SU-DHL-6 (cell line): ENCODE results near the gene DHRS11.

Source experiments
- EZH2phosphoT487 ChIP-seq: fragments of 200-600 bp; sonication (generic), shearing (Covaris generic); conservative IDR thresholded peaks from 2 replicates; pipeline ENCODE4 v1.6.1; 2018; ENCODE audit warnings: mild to moderate bottlenecking, antibody characterized with exemption, low read length, moderate library complexity, mixed read lengths
- TF ChIP-seq, protein P1 (sequence below): fragments of 200-600 bp; sonication (generic); IDR thresholded peaks from one replicate; pipeline ENCODE4 v1.5.1; 2017; ENCODE audit warnings: antibody characterized with exemption, mild to moderate bottlenecking, low read length, moderate library complexity; ENCODE audit not compliant: insufficient read depth, poor library complexity, severe bottlenecking

DNA sequence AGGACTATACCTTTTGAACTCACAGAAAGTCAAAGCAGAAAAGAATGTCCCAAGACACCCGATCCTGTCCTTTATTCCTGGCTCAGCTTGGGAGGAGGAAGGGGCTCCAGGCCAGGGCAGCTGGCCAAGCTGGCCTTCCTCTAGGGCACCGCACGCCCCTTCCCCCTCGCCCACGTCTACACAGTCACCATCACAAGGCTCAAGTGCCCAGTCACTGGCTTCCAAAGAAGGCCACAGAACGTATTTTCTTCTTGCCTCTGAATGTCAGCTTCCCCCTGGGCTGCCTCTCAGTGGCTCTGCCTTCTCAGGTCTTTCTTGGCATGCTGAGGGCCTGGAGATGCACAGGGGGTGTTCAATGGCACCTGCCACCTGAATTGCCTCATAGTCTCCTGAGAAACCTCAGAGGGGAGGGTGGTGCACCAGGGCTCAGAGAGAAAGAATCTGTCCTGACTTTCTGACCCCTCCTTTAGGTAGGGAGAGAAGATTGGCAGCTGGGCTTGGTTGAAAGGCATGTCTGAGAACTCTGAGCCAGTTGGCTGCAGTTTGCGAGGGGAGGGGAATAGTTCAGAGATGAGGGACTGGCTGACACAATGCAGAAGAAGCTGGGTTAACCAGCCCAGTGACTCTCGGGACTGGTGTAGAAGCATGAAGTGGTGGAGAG is 2.1 kb downstream of the DHRS11 start:
- TF ChIP-seq, protein P1, sequence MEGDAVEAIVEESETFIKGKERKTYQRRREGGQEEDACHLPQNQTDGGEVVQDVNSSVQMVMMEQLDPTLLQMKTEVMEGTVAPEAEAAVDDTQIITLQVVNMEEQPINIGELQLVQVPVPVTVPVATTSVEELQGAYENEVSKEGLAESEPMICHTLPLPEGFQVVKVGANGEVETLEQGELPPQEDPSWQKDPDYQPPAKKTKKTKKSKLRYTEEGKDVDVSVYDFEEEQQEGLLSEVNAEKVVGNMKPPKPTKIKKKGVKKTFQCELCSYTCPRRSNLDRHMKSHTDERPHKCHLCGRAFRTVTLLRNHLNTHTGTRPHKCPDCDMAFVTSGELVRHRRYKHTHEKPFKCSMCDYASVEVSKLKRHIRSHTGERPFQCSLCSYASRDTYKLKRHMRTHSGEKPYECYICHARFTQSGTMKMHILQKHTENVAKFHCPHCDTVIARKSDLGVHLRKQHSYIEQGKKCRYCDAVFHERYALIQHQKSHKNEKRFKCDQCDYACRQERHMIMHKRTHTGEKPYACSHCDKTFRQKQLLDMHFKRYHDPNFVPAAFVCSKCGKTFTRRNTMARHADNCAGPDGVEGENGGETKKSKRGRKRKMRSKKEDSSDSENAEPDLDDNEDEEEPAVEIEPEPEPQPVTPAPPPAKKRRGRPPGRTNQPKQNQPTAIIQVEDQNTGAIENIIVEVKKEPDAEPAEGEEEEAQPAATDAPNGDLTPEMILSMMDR = no peak
- no peak for TF ChIP-seq EZH2phosphoT487
